Right ventricle myocardium inferior (tissue), 1 donor: ENCODE measurements around the gene RARRES2. TPM values are rescaled to one million over a fixed set of nuclear protein-coding genes. Genes with fewer than 3 reads are reported as not detected.
"Not testable (repeated sequence)": the region's sequence is repeated elsewhere in the genome, so short reads cannot be mapped to it uniquely, and the experiment has no call there.

ENCODE experiments used
- ATAC-seq: fragments of 200-7000 bp; cut with Tn5 transposase; one replicate; pipeline ENCODE4 v1.9.1; 2020; ENCODE audit warnings: mild to moderate bottlenecking, moderate library complexity
- DNase-seq: peaks from one replicate; pipeline ENCODE4 v3.0.0; 2021; ENCODE audit errors: missing footprints
- intact Hi-C: fragments of 100-400 bp; cut with DNase I; formaldehyde crosslinking; loops from one replicate; pipeline ENCODE4 v1.11.0; 2022
- total RNA-seq: library from RNA; stranded (reverse); fragmentation: NEBNext Ultra II Directional; extraction: Animal tissue kit (Norgen Biotek cat#: 25700); gene quantifications from one replicate; pipeline ENCODE4 v1.2.1, GENCODE V29; 2021
- donor health status: DM: no; HTN: yes; CAD: no; lungs with severe emphysema.

Gene RARRES2
- total RNA-seq, 1 donor from 2014 or later = 32.6 TPM

DNA sequence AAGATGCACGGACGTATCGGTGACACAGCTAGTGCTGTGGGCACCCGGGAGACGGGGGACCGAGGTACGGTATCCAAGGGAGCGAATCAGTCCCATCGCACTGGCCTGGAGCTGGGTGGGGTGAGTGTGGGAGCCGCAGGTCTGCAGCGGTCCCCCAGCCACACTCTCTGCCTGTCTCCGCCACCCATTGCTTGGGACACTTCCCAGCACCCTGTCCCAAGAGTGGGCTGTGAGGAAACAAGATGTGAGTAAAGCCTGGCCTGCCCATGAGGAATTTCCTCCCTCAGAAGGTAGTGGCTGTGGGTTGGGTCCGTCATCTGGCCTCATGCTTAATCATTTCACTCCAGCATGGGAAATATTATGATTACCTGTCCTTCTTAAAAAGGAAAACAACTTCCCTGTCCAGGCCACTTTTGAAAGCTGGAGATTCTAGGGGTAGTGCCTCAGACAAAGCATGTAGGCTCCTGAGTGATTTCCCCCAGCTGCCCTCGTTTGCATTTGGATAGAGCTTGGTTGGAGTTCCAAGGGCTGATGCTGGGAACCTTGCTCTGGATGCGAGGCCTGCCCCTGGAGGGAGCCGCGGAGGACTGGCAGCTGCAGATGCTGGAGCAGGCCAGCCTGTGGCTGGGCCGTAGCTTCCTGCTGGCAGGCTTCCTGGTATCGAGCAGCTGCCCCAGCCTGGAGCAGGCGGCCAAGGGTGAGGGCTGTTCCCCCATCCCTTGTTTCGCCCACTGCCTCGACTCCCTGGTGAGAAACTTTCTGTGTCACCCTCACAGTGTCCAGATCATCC is 11.9 kb downstream of the RARRES2 start:
- intact Hi-C loops = no loop called here
- no peak for ATAC-seq
- DNase-seq = no peak

DNA sequence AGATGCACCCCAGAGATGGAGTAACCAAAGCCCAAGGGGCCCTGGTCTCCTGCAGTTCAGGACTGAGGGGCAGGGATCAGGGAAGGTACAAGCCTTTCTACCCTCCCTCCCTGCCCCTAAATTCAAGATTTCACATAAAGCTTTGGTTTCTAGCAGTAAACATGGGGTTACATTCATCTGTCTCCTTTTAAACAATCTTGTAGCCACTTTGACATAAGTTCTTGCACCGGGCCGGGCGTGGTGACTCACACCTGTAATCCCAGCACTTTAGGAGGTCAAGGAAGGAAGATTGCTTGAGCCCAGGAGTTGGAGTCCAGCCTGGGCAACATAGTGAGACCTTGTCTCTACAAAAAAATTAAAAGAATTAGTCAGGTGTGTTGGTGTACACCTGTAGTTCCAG is 14.1 kb downstream of the RARRES2 start:
- intact Hi-C loops = no loop called here
- no peak for ATAC-seq
- no peak for DNase-seq

DNA sequence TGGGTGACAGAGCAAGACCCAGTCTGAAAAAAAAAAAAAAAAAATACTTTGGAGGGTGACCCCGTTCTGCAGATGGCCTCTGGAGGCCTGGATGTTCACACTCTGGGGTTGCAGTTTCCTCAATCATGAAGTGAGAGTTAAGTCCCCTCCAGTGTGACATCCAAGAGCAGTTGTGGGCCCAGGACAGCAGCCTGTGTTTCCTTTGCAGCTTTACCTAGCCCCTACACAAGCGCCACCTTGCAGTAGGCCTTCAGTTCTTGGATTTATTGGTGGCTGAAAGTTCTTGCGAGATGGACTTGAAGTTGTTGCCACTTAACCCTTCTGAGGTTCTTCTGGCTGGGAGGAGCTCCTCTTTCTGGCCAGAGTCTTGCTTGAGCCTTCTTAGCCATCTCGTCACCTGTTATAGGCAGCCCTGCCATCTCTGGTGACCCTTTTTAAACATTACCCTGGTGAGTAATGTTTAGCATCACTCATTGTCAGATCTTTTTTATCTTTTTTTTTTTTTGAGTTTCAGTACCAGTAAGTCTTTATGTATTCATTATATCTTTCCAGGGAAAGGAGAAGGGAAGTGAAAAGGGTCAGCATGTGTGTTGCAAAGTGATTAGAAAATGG is 14.7 kb downstream of the RARRES2 start:
- intact Hi-C loops = no loop called here
- DNase-seq (no peak), ATAC-seq (no peak)

DNA sequence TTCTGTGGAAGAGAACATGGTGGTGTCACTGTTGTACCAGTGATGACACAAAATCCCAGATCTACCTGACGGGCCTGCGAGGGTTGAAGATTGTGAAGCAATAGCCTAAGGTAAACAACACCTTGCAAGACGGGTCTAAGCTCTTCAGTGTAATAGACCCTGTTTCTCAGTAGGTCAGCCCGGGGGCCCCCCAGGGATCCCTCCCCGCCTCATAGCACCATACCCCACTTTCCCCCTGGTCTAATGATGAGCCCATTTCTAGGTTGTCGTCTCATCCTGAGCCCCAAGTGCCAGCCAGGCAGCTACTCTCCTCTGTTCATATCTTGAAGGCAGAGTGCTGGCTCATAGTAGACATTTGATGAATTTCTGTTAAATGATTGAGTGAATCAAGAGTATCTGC is 15.5 kb downstream of the RARRES2 start:
- DNase-seq = no peak
- ATAC-seq = no peak
- intact Hi-C loops = no loop called here

DNA sequence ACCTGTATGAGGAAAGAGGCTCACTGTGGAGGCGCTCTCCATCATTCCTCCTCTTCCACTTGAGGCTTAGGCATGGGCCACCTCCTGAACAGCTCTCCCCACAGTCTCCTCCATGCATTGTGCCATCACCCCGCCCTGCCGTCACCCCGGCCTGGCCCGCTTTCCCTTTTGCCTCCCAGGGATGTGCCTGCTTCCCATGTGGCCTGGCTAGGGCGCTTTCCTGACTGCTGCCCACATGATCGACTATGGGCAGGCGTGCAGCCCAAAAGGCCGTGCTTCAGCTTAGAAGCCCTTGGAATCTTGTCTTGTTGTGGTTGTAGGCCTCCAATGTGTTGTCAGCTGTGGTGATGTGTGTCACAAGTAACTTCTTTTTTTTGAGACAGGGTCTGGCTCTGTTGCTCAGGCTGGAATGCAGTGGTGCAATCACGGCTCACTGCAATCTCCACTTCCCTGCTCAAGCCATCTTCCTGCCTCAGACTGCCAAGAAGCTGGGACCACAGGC is 16.3 kb downstream of the RARRES2 start:
- peak; percentile 14 for ATAC-seq
- intact Hi-C loops = no loop called here

DNA sequence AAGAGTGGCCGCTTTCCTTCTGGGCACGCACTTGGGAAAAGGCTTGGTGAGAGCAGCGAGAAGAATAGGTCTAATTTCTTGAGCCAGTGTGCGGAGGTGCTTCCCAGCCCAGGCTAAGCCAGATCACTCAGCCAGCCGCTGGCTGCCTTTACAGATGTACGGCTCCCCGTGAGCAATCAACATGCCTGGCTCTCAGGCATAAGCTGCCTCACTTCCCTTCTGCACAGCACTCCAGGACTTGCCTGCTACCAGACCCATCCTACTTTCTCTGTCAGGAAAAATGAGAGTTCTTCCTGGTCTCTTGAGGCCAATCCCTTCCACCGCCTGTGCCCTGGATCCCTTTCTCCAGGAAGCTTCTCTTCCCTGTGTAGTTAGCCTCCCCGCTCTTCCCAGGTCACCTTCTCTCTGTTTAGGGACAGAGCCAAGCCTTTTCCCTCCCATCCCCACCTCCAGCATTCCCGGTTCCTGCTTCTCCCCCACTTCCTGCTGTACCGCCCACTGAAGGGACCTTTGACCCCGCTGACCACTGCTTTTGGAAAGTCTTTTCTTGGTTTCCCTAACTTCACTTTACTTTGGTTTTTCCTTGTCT is 17.0 kb downstream of the RARRES2 start:
- ATAC-seq (no peak), DNase-seq (no peak)
- intact Hi-C loops = no loop called here

More for the DNA sequence above, 16.3 kb downstream of the RARRES2 start:
- DNase-seq = no peak

DNA sequence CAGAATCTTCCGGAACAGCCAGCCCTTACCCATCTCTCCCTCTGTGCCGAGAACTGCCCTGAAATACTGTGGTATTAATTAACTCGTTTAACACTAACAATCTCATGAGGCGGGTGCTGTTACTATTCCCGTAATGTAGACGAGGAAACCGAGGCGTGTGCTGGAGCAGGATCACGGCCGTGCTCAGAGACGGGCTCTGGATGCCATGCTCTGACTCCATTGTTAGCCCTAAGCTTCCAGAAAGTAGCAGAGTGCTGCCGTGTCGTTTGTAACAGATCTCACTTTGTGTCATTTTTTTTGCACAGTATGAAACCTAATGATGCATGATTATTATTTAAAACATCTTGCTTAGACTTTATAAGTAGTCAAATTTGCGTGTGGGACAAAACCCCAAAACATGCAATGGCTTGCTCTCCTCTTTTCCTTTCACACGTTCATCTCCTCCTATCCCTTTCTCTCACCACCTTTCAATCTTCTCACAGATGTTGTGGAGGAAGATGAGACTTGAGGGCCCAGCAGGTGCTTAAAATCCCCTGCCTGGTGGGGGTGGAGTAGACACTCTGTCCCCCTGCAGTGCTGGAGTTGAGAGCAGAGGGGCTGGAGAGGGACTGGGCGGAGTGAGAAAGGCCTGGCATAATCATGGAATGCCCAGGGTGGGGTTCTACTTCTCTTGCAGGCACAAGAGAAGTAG is 17.6 kb downstream of the RARRES2 start:
- DNase-seq (no peak), ATAC-seq (peak; percentile 2)
- intact Hi-C loops = loop anchor here (2.0 kb wide), 1 partner anchor 45 kb away; the partner anchor contains the start of gene REPIN1

DNA sequence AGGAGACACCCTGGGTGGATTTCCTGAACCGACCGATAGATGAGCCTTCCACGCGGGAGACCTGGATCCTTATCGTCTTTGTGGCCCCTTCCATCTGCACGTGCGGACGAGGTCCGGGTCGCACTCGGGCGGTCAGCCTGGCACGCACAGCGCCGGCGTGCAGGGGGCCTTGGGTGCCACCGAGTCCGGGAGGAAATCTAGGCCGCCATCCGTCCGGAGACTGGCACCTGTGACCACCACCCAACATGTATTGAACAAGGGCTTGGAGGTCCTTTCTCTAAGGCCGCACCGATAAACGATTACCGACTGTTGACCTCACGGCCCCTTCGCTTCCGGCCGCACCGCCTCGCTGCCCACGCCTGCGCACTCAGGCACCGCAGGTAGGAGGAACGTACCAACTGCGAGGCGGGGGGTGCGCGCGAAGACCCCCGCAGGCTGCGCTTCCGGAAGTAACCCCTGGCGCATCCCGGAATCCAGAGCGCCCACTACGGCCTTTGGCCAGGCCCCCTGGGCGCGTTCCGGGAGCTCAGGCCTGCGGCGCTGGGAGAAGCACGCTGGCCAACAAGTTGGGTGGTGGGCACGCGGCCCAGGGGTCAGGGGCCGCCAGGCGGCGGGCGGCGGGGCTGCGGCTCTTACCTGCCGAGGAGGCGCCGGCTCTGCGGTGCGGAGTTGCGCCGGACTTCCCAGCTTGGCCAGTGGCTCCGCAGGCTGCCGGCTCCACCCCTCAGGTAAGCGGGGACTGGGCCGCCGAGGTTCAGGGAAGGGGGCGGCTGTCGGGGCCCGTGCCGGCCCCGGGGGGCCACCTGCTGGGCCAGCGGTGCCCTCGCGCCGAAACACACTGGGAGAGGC is 18.4 kb downstream of the RARRES2 start, which contains the start of the genes ACTR3C and LRRC61:
TSS of gene ACTR3C (minus strand) at position 713 of the 849 bp plus-strand sequence. CDS start 28,249 bp downstream, outside the sequence.
TSS of gene LRRC61 (plus strand) at position 523 of the 849 bp plus-strand sequence. CDS start 13,507 bp downstream, outside the sequence.
- DNase-seq = peak; percentile 81
- ATAC-seq = peak; percentile 75
- intact Hi-C loops = loop anchor here (2.0 kb wide), 1 partner anchor 46 kb away; the partner anchor contains the start of gene REPIN1

DNA sequence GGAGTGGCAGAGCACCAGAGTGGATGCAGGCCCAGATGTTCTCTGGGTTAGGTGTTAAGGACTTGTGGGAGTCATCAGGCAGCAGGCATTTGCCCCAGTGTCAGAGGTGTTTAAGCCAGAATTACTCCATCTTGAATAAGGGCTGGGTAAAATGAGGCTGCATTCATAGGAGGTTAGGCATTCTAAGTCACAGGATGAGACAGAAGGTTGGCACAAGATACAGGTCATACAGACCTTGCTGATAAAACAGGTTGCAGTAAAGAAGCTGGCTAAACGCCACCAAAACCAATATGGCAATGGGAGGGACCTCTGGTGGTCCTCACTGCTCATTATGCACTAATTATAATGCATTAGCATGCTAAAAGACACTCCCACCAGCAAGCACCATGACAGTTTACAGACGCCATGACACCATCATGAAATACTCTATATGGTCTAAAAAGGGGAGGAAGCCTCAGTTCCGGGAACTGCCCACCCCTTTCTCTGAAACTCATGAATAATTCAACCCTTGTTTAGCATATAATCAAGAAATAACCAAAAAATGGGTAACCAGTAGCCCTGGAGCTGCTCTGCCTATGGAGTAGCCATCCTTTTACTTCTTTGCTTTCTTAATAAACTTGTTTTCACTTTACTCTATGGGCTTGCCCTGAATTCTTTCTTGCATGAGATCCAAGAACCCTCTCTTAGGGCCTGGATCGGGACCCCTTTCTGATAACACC is 19.2 kb downstream of the RARRES2 start:
- no peak for ATAC-seq
- no peak for DNase-seq
- intact Hi-C loops = loop anchor here (2.0 kb wide), 1 partner anchor 47 kb away; the partner anchor contains the start of gene REPIN1

DNA sequence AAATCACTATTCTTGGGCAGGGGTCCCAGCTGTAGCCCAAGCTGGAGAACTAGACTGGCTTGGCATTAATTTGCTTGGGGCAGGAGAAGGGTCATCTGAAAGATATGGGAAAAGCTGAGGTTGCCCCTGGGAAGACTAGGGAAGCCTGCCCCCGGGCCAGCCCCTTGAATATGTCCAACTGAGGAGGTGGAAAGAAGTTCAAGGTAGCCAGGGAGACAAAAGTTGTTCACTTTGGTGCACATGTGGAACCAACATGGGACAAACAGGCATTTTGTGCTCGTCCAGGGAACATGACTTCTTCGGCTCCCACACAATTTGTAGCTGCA is 19.7 kb downstream of the RARRES2 start:
- ATAC-seq (no peak), DNase-seq (no peak)
- intact Hi-C loops = loop anchor here (2.0 kb wide), 1 partner anchor 47 kb away; the partner anchor contains the start of gene REPIN1

DNA sequence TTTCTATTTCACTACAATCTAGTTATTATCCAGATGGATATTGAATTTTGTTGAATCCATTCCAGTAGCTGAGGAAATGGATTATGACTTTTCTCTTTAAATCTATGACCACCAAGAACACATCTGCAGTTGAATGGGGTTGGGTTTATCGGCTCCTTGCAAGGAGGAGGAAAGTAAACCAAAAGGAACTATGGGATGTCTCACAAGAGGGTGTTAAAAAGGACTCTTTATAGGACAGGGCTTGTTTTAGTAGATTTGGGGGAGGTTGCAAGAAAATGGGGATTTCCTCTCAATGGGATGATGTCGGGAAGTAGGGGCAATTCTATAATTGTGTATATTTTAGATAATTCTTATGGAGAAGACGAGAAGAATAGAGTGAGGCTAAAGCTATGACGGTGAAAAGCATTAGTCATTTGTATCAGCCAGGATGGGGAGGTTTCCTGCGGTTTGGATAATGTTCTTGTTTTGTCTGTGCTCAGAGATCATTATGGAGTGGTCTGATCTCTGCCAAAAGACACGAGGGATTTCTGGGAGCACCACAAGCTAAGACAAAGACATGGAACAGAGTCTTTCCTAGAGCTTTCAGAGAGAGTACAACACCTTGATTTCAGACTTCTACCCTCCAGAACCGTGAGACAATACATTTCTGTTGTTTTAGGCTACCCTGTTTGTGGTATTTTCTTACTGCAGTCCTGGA is 23.5 kb downstream of the RARRES2 start:
- DNase-seq (no peak), ATAC-seq (no peak)

DNA sequence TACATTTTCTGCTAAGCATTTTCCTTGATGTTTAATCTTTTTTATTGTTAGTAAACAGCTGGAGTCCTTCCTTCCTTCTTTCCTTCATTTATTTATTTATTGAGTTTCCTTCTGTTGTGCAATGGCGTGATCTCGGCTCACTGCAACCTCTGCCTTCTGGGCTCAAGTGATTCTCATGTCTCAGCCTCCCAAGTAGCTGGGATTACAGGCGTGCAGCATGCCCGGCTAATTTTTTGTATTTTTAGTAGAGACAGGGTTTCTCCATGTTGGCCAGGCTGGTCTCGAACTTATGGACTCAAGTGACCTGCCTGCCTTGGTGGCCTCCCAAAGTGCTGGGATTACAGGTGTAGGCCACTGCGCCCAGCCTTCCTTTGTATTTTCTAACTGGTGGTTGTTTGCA is 24.4 kb downstream of the RARRES2 start:
- DNase-seq, ATAC-seq, intact Hi-C loops: not testable (repeated sequence)

More for the DNA sequence above, 23.5 kb downstream of the RARRES2 start:
- intact Hi-C loops = no loop called here

DNA sequence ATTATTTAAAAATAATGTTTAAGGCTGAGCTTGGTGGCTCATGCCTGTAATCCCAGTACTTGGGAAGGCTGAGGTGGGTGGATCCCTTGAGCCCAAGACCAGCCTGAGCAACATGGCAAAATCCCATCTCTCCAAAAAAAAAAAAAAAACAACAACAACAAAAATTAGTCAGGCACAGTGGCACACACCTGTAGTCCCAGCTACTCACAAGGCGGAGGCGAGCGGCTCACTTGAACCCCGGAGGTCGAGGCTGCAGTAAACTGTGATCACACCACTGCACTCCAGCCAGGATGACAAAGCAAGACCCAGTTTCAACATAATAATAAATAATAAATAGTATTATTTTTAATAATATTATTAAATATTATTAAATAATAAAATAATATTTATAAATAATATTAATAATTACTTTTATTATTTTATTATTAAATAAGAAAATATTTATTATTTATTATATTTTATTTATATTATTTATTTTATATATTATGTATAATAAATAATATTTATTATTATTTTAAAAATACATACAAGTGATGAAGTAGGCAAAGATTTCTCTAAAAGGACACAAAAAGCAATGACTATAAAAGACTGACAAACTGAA is 26.7 kb downstream of the RARRES2 start:
- ATAC-seq (no peak), DNase-seq (no peak)
- intact Hi-C loops = no loop called here

DNA sequence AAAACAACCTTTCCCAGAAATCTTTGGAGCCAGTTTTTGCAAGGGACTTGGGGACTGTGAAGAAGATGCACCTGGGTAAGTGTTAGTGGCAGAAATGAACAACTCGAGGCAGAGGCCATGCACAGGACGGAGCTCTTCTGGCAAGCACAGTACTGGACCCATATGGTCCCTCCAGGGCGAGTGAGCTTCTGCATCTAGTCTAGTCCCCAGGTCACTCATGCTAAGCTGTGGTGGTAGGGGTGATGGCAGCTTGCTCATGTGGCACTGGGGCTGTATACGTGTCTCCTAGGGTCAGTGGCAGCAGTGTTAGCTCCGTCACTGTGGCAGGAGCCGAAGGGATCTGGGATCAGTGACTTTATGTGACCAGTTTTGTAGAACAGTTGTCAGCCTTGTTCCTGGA is 27.6 kb downstream of the RARRES2 start:
- DNase-seq (no peak), ATAC-seq (no peak)
- intact Hi-C loops = no loop called here

DNA sequence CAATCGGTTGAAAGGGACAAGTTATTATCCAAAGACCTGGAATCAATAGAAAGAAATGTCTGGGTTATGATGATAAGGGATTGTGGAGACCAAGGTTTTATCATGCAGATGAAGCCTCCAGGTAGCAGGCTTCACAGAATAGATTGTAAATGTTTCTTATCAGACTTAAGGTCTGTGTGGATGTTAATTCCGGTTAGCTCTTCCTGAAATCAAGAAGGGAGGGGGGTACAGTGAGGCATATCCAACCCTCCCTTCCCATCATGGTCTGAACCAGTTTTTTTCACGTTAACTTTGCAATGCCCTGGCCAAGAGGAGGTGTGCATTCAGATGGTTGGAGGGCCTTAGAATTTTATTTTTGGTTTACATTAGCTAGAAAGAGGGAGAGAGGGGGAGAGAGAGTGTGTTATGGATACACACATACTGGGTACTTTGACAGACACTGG is 28.0 kb downstream of the RARRES2 start:
- intact Hi-C loops = no loop called here
- ATAC-seq (no peak), DNase-seq (no peak)

DNA sequence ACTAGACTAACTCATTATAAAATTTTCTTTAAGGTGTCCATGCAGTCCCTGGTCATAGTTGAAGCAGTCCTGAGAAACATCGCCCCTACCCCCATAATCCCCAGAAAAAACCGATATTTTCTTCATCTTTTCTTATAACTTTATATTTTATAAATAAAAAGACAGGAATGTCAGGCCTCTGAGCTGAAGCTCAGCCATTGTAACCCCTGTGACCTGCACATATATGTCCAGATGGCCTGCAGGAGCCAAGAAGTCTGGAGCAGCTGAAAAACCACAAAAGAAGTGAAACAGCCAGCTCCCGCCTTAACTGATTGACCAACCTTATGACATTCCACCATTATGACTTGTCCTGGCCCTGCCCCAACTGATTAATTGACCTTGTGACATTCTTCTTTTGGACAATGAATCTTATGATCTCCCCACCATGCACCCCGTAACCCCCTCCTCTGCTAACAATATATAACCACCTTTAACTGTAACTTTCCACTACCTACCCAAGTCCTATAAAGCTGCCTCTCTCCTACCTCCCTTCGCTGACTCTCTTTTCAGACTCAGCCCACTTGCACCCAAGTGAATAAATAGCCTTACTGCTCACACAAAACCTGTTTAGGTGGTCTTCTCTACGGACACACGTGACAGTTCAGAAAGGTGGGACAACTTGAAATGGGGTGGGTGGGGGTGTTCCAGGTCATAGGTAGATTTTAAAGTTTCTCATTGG is 28.6 kb downstream of the RARRES2 start:
- intact Hi-C loops = not testable (repeated sequence)

More for the DNA sequence above, 28.6 kb downstream of the RARRES2 start:
- DNase-seq, ATAC-seq: not testable (repeated sequence)
